BLaER1 treated with 17β-estradiol and CSF1 and Interleukin-3, amounts not matched to agents 10 nM and 100 nM (cell line): ENCODE data around the gene KIAA0825.
"Not testable (repeated sequence)": the region's sequence is repeated elsewhere in the genome, so short reads cannot be mapped to it uniquely, and the experiment has no call there.

Source experiments
- H3K27ac ChIP-seq, 11 experiments: shearing (Covaris generic); formaldehyde crosslinking; 2 replicates each; pipeline ENCODE4 v1.8.1; 2022
- H3K27me3 ChIP-seq, 11 experiments: shearing (Covaris generic); formaldehyde crosslinking; 2 replicates each; pipeline ENCODE4 v1.8.1; 2022
- H3K36me3 ChIP-seq, 11 experiments: shearing (Covaris generic); formaldehyde crosslinking; 2 replicates each; pipeline ENCODE4 v1.8.1; 2022
- H3K4me1 ChIP-seq, 10 experiments: shearing (Covaris generic); formaldehyde crosslinking; 2 replicates each; pipeline ENCODE4 v1.8.1; 2022
- H3K4me2 ChIP-seq, 11 experiments: shearing (Covaris generic); formaldehyde crosslinking; 2 replicates each; pipeline ENCODE4 v1.8.1; 2022
- H3K4me3 ChIP-seq, 10 experiments: shearing (Covaris generic); formaldehyde crosslinking; 2 replicates each; pipeline ENCODE4 v1.8.1; 2022
- H3K9ac ChIP-seq, 11 experiments: shearing (Covaris generic); formaldehyde crosslinking; 2 replicates each; pipeline ENCODE4 v1.8.1; 2022
- H3K9me3 ChIP-seq, 11 experiments: shearing (Covaris generic); formaldehyde crosslinking; replicated peaks in 1 of 11; 2 replicates each; pipeline ENCODE4 v1.8.1; 2022
- H4K20me1 ChIP-seq, 11 experiments: shearing (Covaris generic); formaldehyde crosslinking; 2 replicates each; pipeline ENCODE4 v1.8.1; 2022
- Cebpa-rat ChIP-seq, 11 experiments: shearing (Covaris generic); IDR thresholded peaks; 2 replicates each; pipeline ENCODE4 v1.8.1; 2022

Gene KIAA0825

GRCh38 chr5:94157704-94158539 lies 460.5 kb downstream of the KIAA0825 start:
- Histone ChIP-seq H3K4me1 (peaks cover 0 to 7% (median 2%) of the 10 kb centered on the region in 10 experiments; a peak in 8 of 20 replicates), H3K9me3 (no peaks in the 10 kb centered on the region), H3K9ac (no peak overlapping the region), H3K27me3 (no peaks in the 10 kb centered on the region), H3K36me3 (no peaks in the 10 kb centered on the region), H3K4me2 (no peak overlapping the region), H4K20me1 (no peaks in the 10 kb centered on the region), H3K4me3 (no peak overlapping the region), H3K27ac (no peak overlapping the region)
- TF ChIP-seq Cebpa-rat (IDR thresholded peaks at IDR 0.05): no peak

DNA sequence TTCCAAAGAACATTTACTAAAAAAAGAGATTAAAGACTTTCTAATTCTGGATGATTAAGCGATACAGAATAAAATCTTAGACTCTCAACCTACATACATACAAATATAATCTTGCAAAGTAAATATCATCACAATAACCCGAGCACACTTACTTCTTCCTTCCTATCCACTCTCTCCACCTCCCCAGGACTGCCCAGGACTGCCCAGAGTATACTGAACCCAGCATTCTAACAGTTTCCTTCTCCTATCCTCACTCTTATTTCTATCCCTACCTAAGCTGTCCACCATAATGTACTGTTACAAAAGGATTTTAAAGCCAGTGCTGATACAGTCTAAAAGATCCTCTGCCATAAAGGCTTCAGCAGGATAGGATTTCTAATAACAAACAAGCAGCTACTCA lies 463.7 kb downstream of the KIAA0825 start:
- Histone ChIP-seq H3K27ac (no peak overlapping the region), H3K4me2 (no peak overlapping the region)

GRCh38 chr5:94153736-94154450 lies 464.5 kb downstream of the KIAA0825 start:
- Histone ChIP-seq H3K4me1 (peaks cover 0 to 7% (median 2%) of the 10 kb centered on the region in 10 experiments; a peak in 8 of 20 replicates), H3K4me2 (peak overlapping the region in 4 of 11 experiments; percentile 3 to 35 (median 16); a peak in 4 of 22 replicates)
- TF ChIP-seq Cebpa-rat (IDR thresholded peaks at IDR 0.05): no peak

More for the DNA sequence above, 463.7 kb downstream of the KIAA0825 start:
- Histone ChIP-seq H3K4me1 (peaks cover 0 to 7% (median 2%) of the 10 kb centered on the region in 10 experiments; a peak in 8 of 20 replicates), H3K9me3 (no peaks in the 10 kb centered on the region), H3K4me3 (no peak overlapping the region), H3K36me3 (no peaks in the 10 kb centered on the region), H3K9ac (no peak overlapping the region), H4K20me1 (no peaks in the 10 kb centered on the region), H3K27me3 (no peaks in the 10 kb centered on the region)
- no peak for TF ChIP-seq Cebpa-rat (IDR thresholded peaks at IDR 0.05)

GRCh38 chr5:94143621-94144020 lies 474.8 kb downstream of the KIAA0825 start:
- H3K27ac ChIP-seq, H3K4me1 ChIP-seq, H3K4me3 ChIP-seq, H4K20me1 ChIP-seq, H3K36me3 ChIP-seq, H3K27me3 ChIP-seq, H3K4me2 ChIP-seq, H3K9ac ChIP-seq: not testable (repeated sequence)
- H3K9me3 ChIP-seq: peaks cover 5 to 33% (median 12%) of the 10 kb centered on the region in 11 experiments; a peak in 16 of 22 replicates

More at GRCh38 chr5:94153736-94154450, 464.5 kb downstream of the KIAA0825 start:
- Histone ChIP-seq H3K27ac (no peak overlapping the region), H3K36me3 (no peaks in the 10 kb centered on the region), H3K9me3 (no peaks in the 10 kb centered on the region), H3K4me3 (no peak overlapping the region), H4K20me1 (no peaks in the 10 kb centered on the region), H3K27me3 (no peaks in the 10 kb centered on the region), H3K9ac (no peak overlapping the region)

GRCh38 chr5:94140300-94140699 lies 478.1 kb downstream of the KIAA0825 start:
- Histone ChIP-seq H3K4me2 (no peak overlapping the region), H3K27me3 (no peaks in the 10 kb centered on the region), H3K36me3 (no peaks in the 10 kb centered on the region), H4K20me1 (no peaks in the 10 kb centered on the region), H3K4me3 (no peak overlapping the region), H3K27ac (no peak overlapping the region), H3K9ac (no peak overlapping the region), H3K9me3 (peaks cover 5 to 42% (median 14%) of the 10 kb centered on the region in 11 experiments; a peak in 16 of 22 replicates), H3K4me1 (no peaks in the 10 kb centered on the region)
- TF ChIP-seq Cebpa-rat (IDR thresholded peaks at IDR 0.05): no peak

DNA sequence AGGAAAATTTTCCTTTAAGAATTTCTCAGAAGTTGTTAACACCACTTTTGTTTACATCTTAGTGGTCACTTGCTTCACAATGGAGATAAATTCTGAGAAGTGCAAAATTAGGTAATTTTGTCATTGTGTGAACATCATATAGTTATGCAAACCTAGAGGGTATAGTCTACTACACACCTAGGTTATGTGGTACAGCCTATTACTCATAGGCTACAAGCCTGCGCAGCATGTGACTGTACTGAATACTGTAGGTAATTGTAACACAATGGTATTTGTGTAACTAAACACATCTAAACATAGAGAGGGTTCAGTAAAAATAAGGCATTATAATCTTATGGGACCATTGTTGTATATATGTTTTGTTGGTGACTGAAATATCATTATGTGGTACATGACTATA lies 488.3 kb downstream of the KIAA0825 start:
- no peak overlapping the region for H3K4me2 ChIP-seq
- no peaks in the 10 kb centered on the region for H3K36me3 ChIP-seq
- H3K9me3 ChIP-seq: peaks cover 0 to 5% (median 0%) of the 10 kb centered on the region in 11 experiments; a peak in 5 of 22 replicates
- H3K9ac ChIP-seq: no peak overlapping the region
- H4K20me1 ChIP-seq: no peaks in the 10 kb centered on the region
- H3K27ac ChIP-seq: no peak overlapping the region
- H3K4me3 ChIP-seq: no peak overlapping the region
- H3K27me3 ChIP-seq: no peaks in the 10 kb centered on the region
- no peak for TF ChIP-seq Cebpa-rat (IDR thresholded peaks at IDR 0.05)
- no peaks in the 10 kb centered on the region for H3K4me1 ChIP-seq

DNA sequence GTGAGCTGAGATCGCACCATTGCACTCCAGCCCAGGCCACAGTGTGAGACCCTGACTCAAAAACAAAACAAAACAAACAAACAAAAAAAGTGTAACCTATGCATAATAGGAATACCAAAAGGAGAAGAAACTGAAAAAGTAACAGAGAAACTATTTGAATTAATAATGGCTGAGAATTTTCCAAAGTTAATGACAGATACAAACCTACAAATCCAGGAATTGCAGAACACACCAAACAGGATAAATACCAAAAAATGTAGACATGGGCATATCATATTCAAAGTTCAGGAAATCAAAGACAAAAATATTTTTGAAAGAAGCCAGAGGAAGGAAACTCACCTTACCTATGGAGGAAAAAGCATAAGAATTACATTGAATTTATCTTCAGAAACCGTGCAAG lies 493.3 kb downstream of the KIAA0825 start:
- Histone ChIP-seq H3K4me1 (no peaks in the 10 kb centered on the region), H3K27me3 (no peaks in the 10 kb centered on the region), H3K4me3 (no peak overlapping the region), H3K9ac (no peak overlapping the region), H4K20me1 (no peaks in the 10 kb centered on the region), H3K36me3 (no peaks in the 10 kb centered on the region), H3K4me2 (no peak overlapping the region), H3K9me3 (no peaks in the 10 kb centered on the region), H3K27ac (no peak overlapping the region)
- TF ChIP-seq Cebpa-rat (IDR thresholded peaks at IDR 0.05): no peak

DNA sequence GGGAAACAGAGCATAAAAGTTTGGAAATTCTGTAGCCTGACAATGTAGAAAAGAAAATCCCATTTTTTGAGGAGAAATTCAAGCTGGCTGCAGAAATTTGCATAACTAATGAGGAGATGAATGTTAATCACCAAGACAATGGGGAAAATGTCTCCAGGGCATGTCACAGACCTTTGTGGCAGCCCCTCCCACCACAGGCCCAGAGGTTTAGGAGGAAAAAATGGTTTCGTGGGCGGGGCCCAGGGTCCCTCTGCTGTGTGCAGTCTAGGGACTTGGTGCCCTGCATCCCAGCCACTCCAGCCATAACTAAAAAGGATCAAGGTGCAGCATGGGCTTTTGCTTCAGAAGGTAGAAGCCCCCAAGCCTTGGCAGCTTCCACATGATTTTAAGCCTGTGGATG lies 502.1 kb downstream of the KIAA0825 start:
- H3K4me2 ChIP-seq, H4K20me1 ChIP-seq, H3K4me1 ChIP-seq, H3K9ac ChIP-seq, H3K36me3 ChIP-seq, H3K27me3 ChIP-seq, H3K27ac ChIP-seq: not testable (repeated sequence)
- Histone ChIP-seq H3K4me3 (peak overlapping the region in 1 of 10 experiments; percentile 23; a peak in 1 of 20 replicates), H3K9me3 (peaks cover 25 to 32% (median 28%) of the 10 kb centered on the region in 11 experiments)

DNA sequence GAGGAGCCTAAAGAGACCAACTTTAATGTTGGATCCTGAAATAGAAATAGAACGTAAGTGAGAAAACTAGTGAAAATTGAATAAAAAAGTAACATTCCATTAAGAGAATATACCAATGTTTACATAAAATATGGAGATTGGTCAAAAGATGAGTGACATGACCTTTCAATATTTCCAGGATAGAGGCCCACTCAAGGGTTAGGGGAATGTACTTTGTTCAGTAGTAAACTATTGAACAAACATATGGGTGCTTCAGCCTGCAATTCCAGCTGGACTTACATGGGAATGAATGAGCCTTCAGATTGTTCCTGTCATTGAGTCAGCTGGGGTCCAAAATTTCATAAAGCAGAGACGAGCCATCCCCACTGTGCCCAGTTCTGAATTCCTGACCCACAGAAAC lies 505.3 kb downstream of the KIAA0825 start:
- H3K36me3 ChIP-seq: peaks cover 0 to 6% (median 0%) of the 10 kb centered on the region in 11 experiments; a peak in 2 of 22 replicates
- TF ChIP-seq Cebpa-rat (IDR thresholded peaks at IDR 0.05): no peak
- H3K9ac ChIP-seq: no peak overlapping the region
- peaks cover 0 to 10% (median 0%) of the 10 kb centered on the region in 11 experiments; a peak in 3 of 22 replicates for H4K20me1 ChIP-seq
- no peaks in the 10 kb centered on the region for H3K27me3 ChIP-seq
- peaks cover 25 to 30% (median 28%) of the 10 kb centered on the region in 11 experiments for H3K9me3 ChIP-seq
- H3K4me1 ChIP-seq: peaks cover 8 to 18% (median 11%) of the 10 kb centered on the region in 10 experiments; a peak in 18 of 20 replicates
- H3K4me3 ChIP-seq: no peak overlapping the region
- H3K27ac ChIP-seq: no peak overlapping the region
- no peak overlapping the region for H3K4me2 ChIP-seq
